ENCODE measurements around the gene IRAK2. TPM values are rescaled to one million over a fixed set of nuclear protein-coding genes. Genes with fewer than 3 reads are reported as not detected.
"Not testable (repeated sequence)": the region's sequence is repeated elsewhere in the genome, so short reads cannot be mapped to it uniquely, and the experiment has no call there.

Gene IRAK2
- total and polyA plus RNA-seq, 3 donors from 2014 or later, result 2.1 to 3.8 (median 3.7) TPM

DNA sequence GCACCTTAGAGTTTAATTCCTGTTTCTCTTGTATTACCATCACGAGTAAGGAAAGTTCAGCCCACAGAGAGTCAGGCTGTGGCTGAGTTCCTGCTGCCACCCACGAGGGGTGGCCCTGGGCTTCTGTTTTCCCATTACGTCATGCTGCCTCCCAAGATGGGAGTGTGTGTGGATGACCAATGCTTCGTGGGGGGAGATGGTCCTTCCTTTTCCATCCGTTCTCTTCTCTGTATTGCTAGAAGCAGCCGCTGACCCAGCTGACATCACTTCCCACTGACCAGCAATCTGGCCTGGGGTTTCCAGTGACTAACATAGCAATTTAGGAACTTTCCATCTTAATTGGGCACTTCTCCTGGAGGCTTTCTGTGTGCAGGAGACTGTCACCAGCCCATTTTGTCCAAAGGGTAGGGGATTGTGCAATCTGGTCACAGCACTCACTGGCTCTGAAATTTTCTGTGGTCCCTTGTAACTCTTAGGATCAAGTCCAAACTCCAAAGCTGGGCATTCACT is 9.3 kb downstream of the IRAK2 start:
- Histone ChIP-seq H3K4me1 (peaks cover 8% of the 10 kb centered on the region), H3K27me3 (no peaks in the 10 kb centered on the region), H3K27ac (peak overlapping the region; percentile 18 to 73), H3K4me3 (no peak overlapping the region), H3K36me3 (ENCODE audit: low read depth, missing control alignments) (no peaks in the 10 kb centered on the region), H3K9me3 (no peaks in the 10 kb centered on the region)
- peak; percentile 72 for DNase-seq
- intact Hi-C loops (cut with DNase I; ENCODE audit: low total_unique reads), result no loop called here
- WGBS, 2 donors, result 36 to 52% methylated on average over 6 of the region's 6 CpGs
- TF ChIP-seq, protein P1, sequence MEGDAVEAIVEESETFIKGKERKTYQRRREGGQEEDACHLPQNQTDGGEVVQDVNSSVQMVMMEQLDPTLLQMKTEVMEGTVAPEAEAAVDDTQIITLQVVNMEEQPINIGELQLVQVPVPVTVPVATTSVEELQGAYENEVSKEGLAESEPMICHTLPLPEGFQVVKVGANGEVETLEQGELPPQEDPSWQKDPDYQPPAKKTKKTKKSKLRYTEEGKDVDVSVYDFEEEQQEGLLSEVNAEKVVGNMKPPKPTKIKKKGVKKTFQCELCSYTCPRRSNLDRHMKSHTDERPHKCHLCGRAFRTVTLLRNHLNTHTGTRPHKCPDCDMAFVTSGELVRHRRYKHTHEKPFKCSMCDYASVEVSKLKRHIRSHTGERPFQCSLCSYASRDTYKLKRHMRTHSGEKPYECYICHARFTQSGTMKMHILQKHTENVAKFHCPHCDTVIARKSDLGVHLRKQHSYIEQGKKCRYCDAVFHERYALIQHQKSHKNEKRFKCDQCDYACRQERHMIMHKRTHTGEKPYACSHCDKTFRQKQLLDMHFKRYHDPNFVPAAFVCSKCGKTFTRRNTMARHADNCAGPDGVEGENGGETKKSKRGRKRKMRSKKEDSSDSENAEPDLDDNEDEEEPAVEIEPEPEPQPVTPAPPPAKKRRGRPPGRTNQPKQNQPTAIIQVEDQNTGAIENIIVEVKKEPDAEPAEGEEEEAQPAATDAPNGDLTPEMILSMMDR (IDR thresholded peaks at IDR 0.05), result no peak
- TF ChIP-seq POLR2A (IDR thresholded peaks at IDR 0.05), result no peak

DNA sequence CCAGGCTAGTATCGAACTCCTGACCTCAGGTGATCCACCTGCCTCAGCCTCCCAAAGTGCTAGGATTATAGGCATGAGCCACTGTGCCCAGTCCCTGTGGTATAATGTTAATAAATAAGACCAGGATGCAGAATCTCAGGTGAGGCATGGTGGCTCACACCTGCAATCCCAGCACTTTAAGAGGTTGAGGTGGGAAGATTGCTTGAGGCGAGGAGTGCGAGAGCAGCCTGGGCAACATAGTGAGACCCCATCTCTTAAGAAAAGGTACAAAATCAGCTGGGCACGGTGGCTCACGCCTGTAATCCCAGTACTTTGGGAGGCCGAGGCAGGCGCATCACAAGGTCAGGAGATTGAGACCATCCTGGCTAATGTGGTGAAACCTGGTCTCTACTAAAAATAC is 10.6 kb downstream of the IRAK2 start:
- WGBS, 2 donors, result 93 to 100% methylated on average over 2 to 7 of the region's 7 CpGs
- H3K9me3 ChIP-seq; H3K27ac ChIP-seq; H3K27me3 ChIP-seq; intact Hi-C loops (cut with DNase I; ENCODE audit: low total_unique reads); DNase-seq; H3K4me1 ChIP-seq; H3K36me3 ChIP-seq (ENCODE audit: low read depth, missing control alignments); H3K4me3 ChIP-seq: not testable (repeated sequence)

DNA sequence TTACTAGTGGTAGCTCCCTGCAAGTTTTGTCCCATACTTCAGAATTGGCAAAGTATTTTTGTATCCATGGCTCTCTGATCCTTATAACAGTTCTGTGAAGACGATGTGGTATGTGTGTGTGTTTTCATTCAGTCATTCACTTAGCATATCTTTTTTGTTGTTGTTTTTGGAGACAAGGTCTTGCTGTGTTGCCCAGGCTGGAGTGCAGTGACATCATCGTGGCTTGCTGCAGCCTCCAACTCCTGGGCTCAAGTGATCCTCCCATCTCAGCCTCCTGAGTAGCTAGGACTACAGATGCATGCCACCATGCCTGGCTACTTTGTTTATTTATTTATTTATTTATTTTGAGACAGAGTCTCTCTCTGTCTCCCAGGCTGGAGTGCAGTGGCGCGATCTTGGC is 11.4 kb downstream of the IRAK2 start:
- H3K36me3 ChIP-seq (ENCODE audit: low read depth, missing control alignments); H3K4me3 ChIP-seq; H3K4me1 ChIP-seq; H3K9me3 ChIP-seq; H3K27me3 ChIP-seq; intact Hi-C loops (cut with DNase I; ENCODE audit: low total_unique reads); DNase-seq; H3K27ac ChIP-seq: not testable (repeated sequence)
- WGBS, 2 donors, result 95 to 98% methylated on average over 4 of the region's 4 CpGs

DNA sequence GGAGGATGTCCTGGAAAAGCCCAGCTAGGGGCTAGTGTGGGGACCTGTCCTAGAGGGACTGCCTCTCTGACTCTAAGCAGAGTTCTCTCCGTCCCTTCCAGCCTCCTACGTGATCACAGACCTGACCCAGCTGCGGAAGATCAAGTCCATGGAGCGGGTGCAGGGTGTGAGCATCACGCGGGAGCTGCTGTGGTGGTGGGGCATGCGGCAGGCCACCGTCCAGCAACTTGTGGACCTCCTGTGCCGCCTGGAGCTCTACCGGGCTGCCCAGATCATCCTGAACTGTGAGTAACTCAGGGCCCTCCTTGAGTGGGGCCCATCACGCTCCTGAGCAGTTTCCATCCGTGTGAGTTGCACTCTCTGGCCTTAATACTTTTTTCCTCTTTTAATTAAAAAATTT is 13.0 kb downstream of the IRAK2 start:
- no peaks in the 10 kb centered on the region for H3K27me3 ChIP-seq
- DNase-seq, result no peak
- WGBS, 2 donors, result 65 to 95% methylated on average over 3 to 12 of the region's 12 CpGs
- no peak overlapping the region for H3K4me3 ChIP-seq
- no peaks in the 10 kb centered on the region for H3K36me3 ChIP-seq (ENCODE audit: low read depth, missing control alignments)
- intact Hi-C loops (cut with DNase I; ENCODE audit: low total_unique reads), result no loop called here
- no peaks in the 10 kb centered on the region for H3K9me3 ChIP-seq
- peaks cover 8% of the 10 kb centered on the region for H3K4me1 ChIP-seq
- H3K27ac ChIP-seq, result no peak overlapping the region
- TF ChIP-seq POLR2A (IDR thresholded peaks at IDR 0.05), result no peak
- TF ChIP-seq, protein P1 (IDR thresholded peaks at IDR 0.05), result no peak

DNA sequence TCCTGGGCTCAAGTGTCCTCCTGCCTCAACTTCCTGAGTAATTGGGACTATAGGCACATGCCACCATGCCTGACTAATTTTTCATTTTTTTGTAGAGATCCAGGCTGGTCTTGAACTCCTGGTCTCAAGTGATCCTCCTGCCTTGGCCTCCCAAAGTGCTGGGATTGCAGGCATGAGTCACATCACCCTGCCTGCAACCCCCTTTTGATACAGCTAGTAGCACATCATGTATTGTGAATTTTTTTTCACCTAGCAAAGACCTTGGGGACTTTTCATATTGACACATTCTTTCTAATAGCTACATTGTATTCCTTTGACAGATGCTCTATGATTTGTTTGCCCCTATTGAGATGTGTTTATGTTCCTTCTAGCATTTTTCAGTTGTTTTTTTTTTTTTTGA is 14.2 kb downstream of the IRAK2 start:
- no peaks in the 10 kb centered on the region for H3K4me1 ChIP-seq
- intact Hi-C loops (cut with DNase I; ENCODE audit: low total_unique reads), result no loop called here
- TF ChIP-seq, protein P1 (IDR thresholded peaks at IDR 0.05), result no peak
- no peak for TF ChIP-seq POLR2A (IDR thresholded peaks at IDR 0.05)
- no peaks in the 10 kb centered on the region for H3K27me3 ChIP-seq
- DNase-seq, result peak; percentile 54
- no peak overlapping the region for H3K4me3 ChIP-seq
- H3K27ac ChIP-seq, result no peak overlapping the region
- no peaks in the 10 kb centered on the region for H3K9me3 ChIP-seq
- no peaks in the 10 kb centered on the region for H3K36me3 ChIP-seq (ENCODE audit: low read depth, missing control alignments)

DNA sequence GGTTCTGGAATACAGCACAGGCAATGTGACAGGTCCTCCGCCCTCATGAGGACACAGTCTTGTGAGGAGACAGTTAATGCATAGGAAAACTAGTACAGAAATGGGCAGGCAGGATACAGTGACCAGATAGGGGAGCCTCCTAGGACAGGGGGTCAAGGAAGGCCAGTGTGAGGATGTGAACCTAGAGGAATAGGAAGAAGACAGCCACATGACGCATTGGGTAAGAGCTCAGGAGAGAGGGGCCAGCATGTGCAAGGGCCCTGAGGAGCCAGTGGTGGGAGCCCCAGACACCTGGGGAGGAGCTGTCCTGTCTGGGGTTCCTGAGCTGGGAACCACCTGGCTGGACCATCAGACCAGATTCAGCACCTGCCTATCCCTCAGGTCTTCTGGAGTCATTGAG is 15.6 kb downstream of the IRAK2 start:
- DNase-seq, result no peak
- no peaks in the 10 kb centered on the region for H3K9me3 ChIP-seq
- H3K36me3 ChIP-seq (ENCODE audit: low read depth, missing control alignments), result no peaks in the 10 kb centered on the region
- H3K27ac ChIP-seq, result no peak overlapping the region
- no peaks in the 10 kb centered on the region for H3K4me1 ChIP-seq
- intact Hi-C loops (cut with DNase I; ENCODE audit: low total_unique reads), result no loop called here
- WGBS, 2 donors, result 85 to 90% methylated on average over 2 of the region's 2 CpGs
- TF ChIP-seq, protein P1 (IDR thresholded peaks at IDR 0.05), result no peak
- no peak for TF ChIP-seq POLR2A (IDR thresholded peaks at IDR 0.05)
- no peaks in the 10 kb centered on the region for H3K27me3 ChIP-seq
- H3K4me3 ChIP-seq, result no peak overlapping the region
